LNCaP clone FGC (cell line): Measurements from ENCODE around the gene HOXC11.
A peak's percentile ranks its signal among the peaks of the same experiment; 100 is the strongest.

Experiments used
- DNase-seq: peaks from one replicate; pipeline ENCODE4 v3.0.0-alpha.2; 2011; ENCODE audit warnings: low read depth
- H3K4me3 ChIP-seq: 2 replicates; pipeline ENCODE4 v1.5.1; 2011; ENCODE audit warnings: mild to moderate bottlenecking, low read depth, low read length, control low read depth
- CTCF ChIP-seq: IDR thresholded peaks from 2 replicates; pipeline ENCODE4 v1.5.1; 2012; ENCODE audit warnings: mild to moderate bottlenecking; ENCODE audit not compliant: control insufficient read depth, insufficient read depth; ENCODE audit errors: extremely low read depth

Gene HOXC11

GRCh38 chr12:53939141-53940108, 33.5 kb upstream of the HOXC11 start:
- DNase-seq: no peak
- H3K4me3 ChIP-seq: peak overlapping the region; percentile 59
- TF ChIP-seq CTCF: no peak

DNA sequence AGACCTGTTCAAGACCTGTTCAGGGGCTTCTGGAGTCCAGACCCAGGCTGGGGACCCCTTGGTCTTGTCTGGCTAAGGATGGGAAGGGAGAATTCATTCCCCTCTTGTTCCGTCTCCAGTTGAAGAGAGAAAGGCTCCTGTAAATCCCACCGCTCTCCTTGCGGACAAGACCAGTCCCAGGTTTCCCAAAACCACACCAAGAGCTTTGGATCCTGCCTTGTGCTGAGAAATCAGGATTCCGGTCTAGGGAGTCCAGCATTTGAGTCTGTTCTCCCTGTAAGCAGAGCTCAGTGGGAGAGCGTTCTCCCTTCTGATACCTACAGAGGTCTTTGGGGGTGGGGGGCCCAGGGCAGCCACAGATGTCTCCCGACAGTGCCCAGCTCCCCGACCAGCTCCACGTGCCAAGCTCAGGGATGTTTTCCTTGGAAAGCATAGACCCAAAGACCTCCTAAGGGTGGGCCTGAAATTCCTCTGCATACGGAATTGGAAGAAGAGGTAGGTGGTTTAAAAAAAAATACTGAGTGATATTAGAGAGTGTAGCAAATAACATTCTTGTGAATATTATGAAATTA, 32.4 kb upstream of the HOXC11 start:
- H3K4me3 ChIP-seq: peak overlapping the region; percentile 59
- TF ChIP-seq CTCF: no peak
- no peak for DNase-seq

- H3K4me3 ChIP-seq: no peak overlapping the region
- no peak for TF ChIP-seq CTCF
- no peak for DNase-seq
These were observed 31.7 kb upstream of the HOXC11 start for GRCh38 chr12:53941187-53941586.

DNA sequence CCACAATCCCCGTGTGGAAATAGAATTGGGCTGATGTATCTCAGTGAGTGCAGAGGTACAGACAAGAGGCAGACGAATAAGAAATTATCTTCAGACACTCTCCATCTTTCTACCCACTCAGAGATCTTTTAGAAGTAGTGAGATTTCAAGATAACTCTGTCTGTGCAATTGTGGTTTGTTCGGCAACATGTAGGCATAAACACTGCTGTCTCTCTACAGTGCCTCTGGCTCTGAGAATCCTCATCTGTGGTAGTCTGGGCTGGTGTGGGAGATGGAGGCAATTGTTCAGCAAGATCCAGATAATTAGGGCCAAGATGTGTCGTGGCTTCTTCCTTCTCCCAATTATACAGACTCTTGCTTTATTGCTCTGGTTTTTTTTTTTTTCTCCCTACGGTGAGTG, 31.2 kb upstream of the HOXC11 start:
- TF ChIP-seq CTCF: no peak
- H3K4me3 ChIP-seq: no peak overlapping the region
- no peak for DNase-seq

DNA sequence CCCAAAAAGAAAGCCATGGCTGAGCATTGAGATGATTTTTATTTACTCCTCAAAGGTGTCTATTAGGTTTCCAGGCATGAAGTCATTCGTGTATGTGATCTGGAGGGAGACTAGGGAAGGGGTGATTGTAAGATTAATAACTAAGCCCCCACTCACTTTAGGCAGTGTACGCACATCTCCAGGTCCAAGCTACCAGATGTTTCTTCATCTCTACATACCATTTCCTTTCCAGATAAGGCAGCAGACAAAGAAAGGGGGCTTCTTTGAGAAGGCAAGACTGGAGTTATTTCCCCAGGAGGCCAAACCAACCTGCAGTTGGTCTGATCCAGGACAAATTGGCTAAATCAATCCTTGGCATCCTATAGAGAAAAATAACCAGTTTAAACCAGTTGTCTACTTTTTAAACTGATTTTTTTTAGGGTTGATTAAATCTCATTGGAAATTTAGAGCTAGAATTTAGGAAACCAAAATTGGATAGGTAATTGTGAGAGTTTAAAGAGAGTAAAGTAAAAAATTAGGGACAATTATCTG, 30.4 kb upstream of the HOXC11 start:
- no peak overlapping the region for H3K4me3 ChIP-seq
- TF ChIP-seq CTCF: no peak
- DNase-seq: no peak

DNA sequence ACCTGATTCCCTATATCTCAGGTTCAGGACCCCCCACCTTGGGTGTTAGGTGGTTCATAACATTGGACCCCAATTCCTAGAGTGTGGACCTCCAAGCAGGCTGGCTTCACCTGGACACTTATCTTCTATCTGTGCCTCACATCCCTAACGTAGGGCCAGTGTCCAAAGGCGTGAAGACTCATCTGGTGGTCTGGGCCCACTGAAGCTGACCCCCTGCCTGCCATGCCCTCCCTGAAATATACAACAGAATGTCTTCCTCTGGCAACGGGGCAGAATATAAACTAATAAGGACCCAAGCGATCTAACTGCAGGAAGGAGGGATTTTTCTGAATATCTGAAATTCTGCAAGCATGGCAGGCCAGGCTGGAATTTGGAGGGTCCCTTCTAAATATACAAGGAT, 28.7 kb upstream of the HOXC11 start:
- H3K4me3 ChIP-seq: no peak overlapping the region
- no peak for TF ChIP-seq CTCF
- DNase-seq: no peak
